HEK293T (cell line): Measurements from ENCODE around the gene HSPB6.

Source experiments
- ARNT ChIP-seq: fragments of 450-650 bp; IDR thresholded peaks from 2 replicates; pipeline ENCODE4 v1.6.1; 2017; ENCODE audit warnings: mild to moderate bottlenecking
- BHLHE40 ChIP-seq: fragments of 450-650 bp; IDR thresholded peaks from 2 replicates; pipeline ENCODE4 v1.6.1; 2016; ENCODE audit warnings: mild to moderate bottlenecking, moderate library complexity, borderline replicate concordance
- CTBP1 ChIP-seq: fragments of 450-650 bp; IDR thresholded peaks from 2 replicates; pipeline ENCODE4 v1.6.1; 2016; ENCODE audit warnings: borderline replicate concordance
- ELF4 ChIP-seq: fragments of 450-650 bp; IDR thresholded peaks from 2 replicates; pipeline ENCODE4 v1.6.1; 2017; ENCODE audit warnings: antibody characterized with exemption
- FOXA1 ChIP-seq: fragments of 450-650 bp; IDR thresholded peaks from 2 replicates; pipeline ENCODE4 v1.6.1; 2016; ENCODE audit warnings: mild to moderate bottlenecking
- FOXM1 ChIP-seq: fragments of 450-650 bp; IDR thresholded peaks from 2 replicates; pipeline ENCODE4 v1.6.1; 2017; ENCODE audit warnings: mild to moderate bottlenecking, borderline replicate concordance
- HDGF ChIP-seq: fragments of 450-650 bp; IDR thresholded peaks from 2 replicates; pipeline ENCODE4 v1.6.1; 2017; ENCODE audit warnings: antibody characterized with exemption, borderline replicate concordance
- L3MBTL2 ChIP-seq: fragments of 450-650 bp; conservative IDR thresholded peaks from 2 replicates; pipeline ENCODE4 v1.6.1; 2016; ENCODE audit warnings: mild to moderate bottlenecking
- LEF1 ChIP-seq: fragments of 450-650 bp; IDR thresholded peaks from 2 replicates; pipeline ENCODE4 v1.6.1; 2017; ENCODE audit warnings: mild to moderate bottlenecking, borderline replicate concordance
- NFRKB ChIP-seq: fragments of 450-650 bp; IDR thresholded peaks from 2 replicates; pipeline ENCODE4 v1.6.1; 2016; ENCODE audit warnings: mild to moderate bottlenecking, moderate library complexity
- PKNOX1 ChIP-seq: fragments of 450-650 bp; IDR thresholded peaks from 2 replicates; pipeline ENCODE4 v1.6.1; 2016
- SP1 ChIP-seq: fragments of 450-650 bp; IDR thresholded peaks from 2 replicates; pipeline ENCODE4 v1.6.1; 2017
- SUZ12 ChIP-seq: fragments of 450-650 bp; IDR thresholded peaks from 2 replicates; pipeline ENCODE4 v1.6.1; 2016; ENCODE audit warnings: mild to moderate bottlenecking

DNA sequence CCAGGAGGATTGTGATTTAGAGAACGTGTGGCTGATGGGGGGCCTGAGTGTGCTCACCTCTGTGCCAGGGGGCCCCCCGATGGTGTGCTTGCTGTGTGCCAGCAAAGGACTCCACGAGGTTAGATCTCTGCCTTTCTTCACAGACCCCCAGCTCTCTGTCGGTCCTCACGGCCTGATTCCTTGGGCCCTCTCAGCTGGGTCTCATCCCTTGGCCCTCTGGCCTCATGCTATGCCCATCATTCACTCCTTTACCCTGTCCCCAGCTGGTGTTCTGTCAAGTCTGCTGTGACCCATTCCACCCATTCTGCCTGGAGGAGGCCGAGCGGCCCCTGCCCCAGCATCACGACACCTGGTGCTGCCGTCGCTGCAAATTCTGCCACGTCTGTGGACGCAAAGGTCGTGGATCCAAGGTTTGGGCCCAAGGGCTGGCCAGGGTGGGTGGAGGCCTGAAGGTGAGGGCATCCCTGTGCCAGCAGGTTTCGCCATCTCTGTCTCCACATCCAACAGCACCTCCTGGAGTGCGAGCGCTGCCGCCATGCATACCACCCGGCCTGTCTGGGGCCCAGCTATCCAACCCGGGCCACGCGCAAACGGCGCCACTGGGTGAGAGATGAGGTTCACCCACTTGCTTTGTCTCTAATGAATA lies 31.5 kb downstream of the HSPB6 start:
- no peak for TF ChIP-seq PKNOX1
- TF ChIP-seq HDGF = no peak
- TF ChIP-seq CTBP1 = no peak
- no peak for TF ChIP-seq SUZ12
- no peak for TF ChIP-seq L3MBTL2
- no peak for TF ChIP-seq ARNT
- no peak for TF ChIP-seq FOXA1
- no peak for TF ChIP-seq BHLHE40
- TF ChIP-seq NFRKB = no peak
- TF ChIP-seq SP1 = no peak
- no peak for TF ChIP-seq LEF1
- TF ChIP-seq ELF4 = no peak
- TF ChIP-seq FOXM1 = no peak
